Measurements from ENCODE around the gene BTRC.

- TF ChIP-seq POLR2A (IDR thresholded peaks at IDR 0.05; ENCODE audit: low read length) (no peak), GATA1 (IDR thresholded peaks at IDR 0.05; ENCODE audit: low read depth, low read length) (no peak)
Measured at GRCh38 chr10:101467286-101467770, 113.4 kb downstream of the BTRC start.
